ENCODE measurements around the gene PNPLA3.

PNPLA3 gene

GRCh38 chr22:43923631-43924464 is at the start of gene PNPLA3:
PNPLA3 (plus strand) TSS chr22:43923805; CDS start chr22:43923912, 107 bp downstream.
- TF ChIP-seq POLR2A (IDR thresholded peaks at IDR 0.05; ENCODE audit: extremely low read depth, insufficient read length) (no peak), MAX (IDR thresholded peaks at IDR 0.05; ENCODE audit: low read depth, low read length) (peak; percentile 31; the same call in 1 of the 2 replicates), MYC (IDR thresholded peaks at IDR 0.05; ENCODE audit: low read depth, low read length) (peak; percentile 20; the same call in 1 of the 2 replicates)
- TF ChIP-seq, protein P1, sequence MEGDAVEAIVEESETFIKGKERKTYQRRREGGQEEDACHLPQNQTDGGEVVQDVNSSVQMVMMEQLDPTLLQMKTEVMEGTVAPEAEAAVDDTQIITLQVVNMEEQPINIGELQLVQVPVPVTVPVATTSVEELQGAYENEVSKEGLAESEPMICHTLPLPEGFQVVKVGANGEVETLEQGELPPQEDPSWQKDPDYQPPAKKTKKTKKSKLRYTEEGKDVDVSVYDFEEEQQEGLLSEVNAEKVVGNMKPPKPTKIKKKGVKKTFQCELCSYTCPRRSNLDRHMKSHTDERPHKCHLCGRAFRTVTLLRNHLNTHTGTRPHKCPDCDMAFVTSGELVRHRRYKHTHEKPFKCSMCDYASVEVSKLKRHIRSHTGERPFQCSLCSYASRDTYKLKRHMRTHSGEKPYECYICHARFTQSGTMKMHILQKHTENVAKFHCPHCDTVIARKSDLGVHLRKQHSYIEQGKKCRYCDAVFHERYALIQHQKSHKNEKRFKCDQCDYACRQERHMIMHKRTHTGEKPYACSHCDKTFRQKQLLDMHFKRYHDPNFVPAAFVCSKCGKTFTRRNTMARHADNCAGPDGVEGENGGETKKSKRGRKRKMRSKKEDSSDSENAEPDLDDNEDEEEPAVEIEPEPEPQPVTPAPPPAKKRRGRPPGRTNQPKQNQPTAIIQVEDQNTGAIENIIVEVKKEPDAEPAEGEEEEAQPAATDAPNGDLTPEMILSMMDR (IDR thresholded peaks at IDR 0.05; ENCODE audit: low read depth, low read length) = no peak
- H3K4me3 ChIP-seq (ENCODE audit: low read depth, low read length) = peak within 1 kb of the TSS; percentile 50
- peak; percentile 86 for DNase-seq (ENCODE audit: low read depth)

GRCh38 chr22:43876866-43877509 is 46.6 kb upstream of the PNPLA3 start:
- TF ChIP-seq MYC (IDR thresholded peaks at IDR 0.05; ENCODE audit: low read depth, low read length) = no peak
- TF ChIP-seq, protein P1 (IDR thresholded peaks at IDR 0.05; ENCODE audit: low read depth, low read length) = no peak
- TF ChIP-seq MAX (IDR thresholded peaks at IDR 0.05; ENCODE audit: low read depth, low read length) = no peak
- no peak for TF ChIP-seq POLR2A (IDR thresholded peaks at IDR 0.05; ENCODE audit: extremely low read depth, insufficient read length)
- no peak overlapping the region for H3K4me3 ChIP-seq (ENCODE audit: low read depth, low read length)
- no peak for DNase-seq (ENCODE audit: low read depth)

- H3K4me3 ChIP-seq (ENCODE audit: low read depth, low read length) = no peak overlapping the region
- TF ChIP-seq POLR2A (IDR thresholded peaks at IDR 0.05; ENCODE audit: extremely low read depth, insufficient read length) (no peak), MYC (IDR thresholded peaks at IDR 0.05; ENCODE audit: low read depth, low read length) (no peak)
- DNase-seq (ENCODE audit: low read depth) = no peak
These were observed 45.4 kb upstream of the PNPLA3 start for GRCh38 chr22:43878079-43878795.

DNA sequence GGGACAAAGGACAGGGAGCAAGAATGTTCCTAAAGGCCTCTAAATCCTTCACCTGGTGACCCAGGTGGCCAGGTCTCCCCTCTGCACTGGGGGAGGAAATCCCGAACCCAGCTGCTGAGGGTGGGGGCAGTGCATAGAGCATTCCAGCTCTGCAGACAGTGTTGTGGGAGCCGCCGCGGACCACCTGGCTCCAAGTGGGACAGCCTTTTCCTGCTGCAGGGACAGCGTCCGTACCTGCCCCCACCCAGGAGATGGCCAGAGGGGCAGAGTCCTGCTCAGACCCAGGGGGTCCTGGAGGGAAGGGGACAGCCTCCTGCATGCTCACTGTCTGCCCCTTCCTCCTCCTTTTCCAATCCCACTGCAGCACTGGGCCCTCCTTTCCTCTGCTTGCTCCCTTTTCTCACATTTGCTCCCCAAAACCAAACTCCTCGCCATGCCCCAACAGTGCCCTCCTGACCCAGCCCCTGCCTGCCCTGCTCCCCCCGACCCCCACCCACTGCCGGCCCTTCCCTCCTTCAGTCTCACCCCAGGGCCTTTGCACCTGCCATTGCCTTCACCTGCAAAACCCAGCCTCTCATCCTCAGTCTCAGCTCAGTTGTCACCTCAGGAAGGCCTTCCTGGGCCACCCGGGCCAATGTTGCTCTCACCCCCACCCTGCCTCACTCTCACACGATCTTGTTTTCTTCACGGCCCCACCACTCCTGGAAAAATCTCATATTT is 44.6 kb upstream of the PNPLA3 start:
- H3K4me3 ChIP-seq (ENCODE audit: low read depth, low read length) = no peak overlapping the region
- DNase-seq (ENCODE audit: low read depth) = no peak
- TF ChIP-seq MAX (IDR thresholded peaks at IDR 0.05; ENCODE audit: low read depth, low read length) = no peak

- TF ChIP-seq MAX (IDR thresholded peaks at IDR 0.05; ENCODE audit: low read depth, low read length) = no peak
- TF ChIP-seq, protein P1 (IDR thresholded peaks at IDR 0.05; ENCODE audit: low read depth, low read length) = no peak
- no peak for TF ChIP-seq MYC (IDR thresholded peaks at IDR 0.05; ENCODE audit: low read depth, low read length)
- TF ChIP-seq POLR2A (IDR thresholded peaks at IDR 0.05; ENCODE audit: extremely low read depth, insufficient read length) = no peak
- no peak overlapping the region for H3K4me3 ChIP-seq (ENCODE audit: low read depth, low read length)
- no peak for DNase-seq (ENCODE audit: low read depth)
These were observed 43.6 kb upstream of the PNPLA3 start for GRCh38 chr22:43879901-43880540.

DNA sequence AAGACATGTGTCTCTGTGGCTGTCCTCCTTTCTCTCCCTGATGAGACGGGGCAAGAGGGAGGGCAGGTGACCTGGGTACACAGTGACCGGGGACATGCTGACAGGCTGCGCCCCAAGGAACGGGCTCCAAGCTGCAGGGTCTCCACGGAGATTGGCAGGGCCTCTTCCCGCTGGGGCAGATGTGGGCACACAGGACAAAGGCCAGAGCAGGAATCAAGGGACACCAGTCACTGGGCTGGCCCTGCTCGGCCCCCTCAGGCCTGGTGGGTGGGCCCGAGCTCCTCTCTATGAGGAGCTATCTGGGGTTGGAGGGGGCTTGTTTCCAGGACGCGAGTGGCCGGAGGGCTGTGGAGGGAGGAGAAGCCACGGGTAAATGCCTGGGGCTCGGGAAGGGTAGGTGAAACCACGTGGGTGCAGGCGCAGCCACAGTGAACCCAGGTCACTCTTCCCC is 43.0 kb upstream of the PNPLA3 start:
- no peak for TF ChIP-seq MYC (IDR thresholded peaks at IDR 0.05; ENCODE audit: low read depth, low read length)
- TF ChIP-seq, protein P1 (IDR thresholded peaks at IDR 0.05; ENCODE audit: low read depth, low read length) = no peak
- no peak for TF ChIP-seq POLR2A (IDR thresholded peaks at IDR 0.05; ENCODE audit: extremely low read depth, insufficient read length)
- TF ChIP-seq MAX (IDR thresholded peaks at IDR 0.05; ENCODE audit: low read depth, low read length) = no peak
- H3K4me3 ChIP-seq (ENCODE audit: low read depth, low read length) = no peak overlapping the region
- no peak for DNase-seq (ENCODE audit: low read depth)
